ENCODE data around the gene MRPL44.
"Not testable (repeated sequence)": the region's sequence is repeated elsewhere in the genome, so short reads cannot be mapped to it uniquely, and the experiment has no call there.

The MRPL44 gene

DNA sequence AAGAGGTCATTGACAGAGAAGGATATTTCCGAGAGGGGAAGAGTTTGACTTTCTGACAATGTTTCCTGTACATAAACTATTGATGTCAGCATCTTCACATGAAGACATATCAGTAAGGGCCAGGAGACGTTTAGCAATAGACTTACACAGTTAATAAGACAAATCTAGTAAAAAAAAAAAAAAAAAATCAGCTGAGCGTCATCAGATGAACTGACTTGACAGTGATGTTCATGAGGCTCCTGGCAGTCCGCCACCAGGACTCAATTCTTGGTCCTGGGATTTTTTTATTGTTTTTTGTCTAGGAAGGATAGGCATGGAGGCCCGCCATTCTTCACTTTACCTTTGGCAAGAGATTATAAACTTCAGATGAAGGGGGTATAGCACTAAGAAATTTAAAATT lies 14.5 kb downstream of the MRPL44 start:
- no peak for FAIRE-seq

DNA sequence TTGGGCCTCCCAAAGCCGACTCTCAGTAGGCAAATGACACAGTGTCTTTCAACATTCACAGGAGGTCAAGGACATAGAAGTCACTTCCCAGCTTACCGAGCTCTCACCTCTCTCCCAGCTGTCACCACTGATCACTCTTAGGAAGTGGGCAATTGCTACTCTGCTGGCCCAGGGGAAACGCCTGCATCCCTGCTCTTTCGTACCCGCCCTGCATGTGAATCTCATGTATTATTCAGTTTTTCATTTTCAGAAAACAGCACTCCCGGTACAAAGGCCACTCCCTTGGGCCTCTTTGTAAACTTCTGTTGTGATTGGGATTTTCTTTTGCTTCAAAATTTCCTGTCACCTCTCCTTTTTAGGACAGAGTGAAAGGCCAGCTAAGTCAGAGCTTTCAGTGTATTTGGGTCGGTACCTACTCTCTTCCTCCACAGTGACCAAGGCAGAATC lies 15.4 kb downstream of the MRPL44 start:
- FAIRE-seq = no peak

DNA sequence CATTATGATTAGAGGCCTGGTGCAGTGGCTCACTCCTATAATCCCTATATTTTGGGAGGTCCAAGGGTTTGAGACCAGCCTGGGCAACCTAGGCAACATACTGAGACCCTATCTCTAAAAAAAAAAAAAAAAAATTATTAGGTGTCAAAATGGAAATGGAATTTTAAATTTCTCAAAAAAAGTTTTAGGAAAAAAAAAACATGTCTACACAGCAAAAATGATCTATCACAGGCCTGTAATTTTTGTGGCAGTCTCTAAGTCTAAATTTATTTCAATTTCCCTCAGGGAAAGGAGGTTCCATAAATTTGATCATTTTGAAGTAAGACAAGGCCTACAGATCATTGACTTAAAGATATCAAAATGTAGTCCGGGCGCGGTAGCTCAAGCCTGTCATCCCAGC lies 16.3 kb downstream of the MRPL44 start:
- FAIRE-seq = no peak

DNA sequence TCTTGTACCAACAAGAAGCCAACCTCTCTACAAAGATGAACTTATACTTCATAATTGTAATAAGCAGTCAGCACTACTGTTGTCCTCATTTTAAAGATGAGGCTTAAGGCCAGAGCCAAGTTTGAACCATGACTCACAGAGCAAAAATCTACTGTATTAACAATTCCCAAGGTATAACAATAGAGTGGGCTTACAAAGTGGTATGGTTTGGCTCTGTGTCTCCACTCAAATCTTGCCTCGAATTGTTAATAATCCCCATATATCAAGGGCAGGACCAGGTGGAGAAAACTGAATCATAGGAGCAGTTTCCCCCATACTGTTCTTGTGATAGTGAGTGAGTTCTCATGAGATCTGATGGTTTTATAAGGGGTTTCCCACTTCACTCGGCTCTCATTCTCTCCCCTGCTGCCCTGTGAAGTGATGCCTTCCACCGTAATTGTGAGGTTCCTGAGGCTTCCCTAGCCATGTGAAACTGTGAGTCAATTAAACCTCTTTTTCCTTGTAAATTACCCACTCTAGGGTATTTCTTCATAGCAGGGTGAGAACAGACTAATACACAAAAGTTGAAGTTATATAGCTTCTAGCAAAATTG lies 19.5 kb downstream of the MRPL44 start:
- FAIRE-seq = no peak

GRCh38 chr2:223978451-223978850 lies 21.2 kb downstream of the MRPL44 start:
- no peak for FAIRE-seq

DNA sequence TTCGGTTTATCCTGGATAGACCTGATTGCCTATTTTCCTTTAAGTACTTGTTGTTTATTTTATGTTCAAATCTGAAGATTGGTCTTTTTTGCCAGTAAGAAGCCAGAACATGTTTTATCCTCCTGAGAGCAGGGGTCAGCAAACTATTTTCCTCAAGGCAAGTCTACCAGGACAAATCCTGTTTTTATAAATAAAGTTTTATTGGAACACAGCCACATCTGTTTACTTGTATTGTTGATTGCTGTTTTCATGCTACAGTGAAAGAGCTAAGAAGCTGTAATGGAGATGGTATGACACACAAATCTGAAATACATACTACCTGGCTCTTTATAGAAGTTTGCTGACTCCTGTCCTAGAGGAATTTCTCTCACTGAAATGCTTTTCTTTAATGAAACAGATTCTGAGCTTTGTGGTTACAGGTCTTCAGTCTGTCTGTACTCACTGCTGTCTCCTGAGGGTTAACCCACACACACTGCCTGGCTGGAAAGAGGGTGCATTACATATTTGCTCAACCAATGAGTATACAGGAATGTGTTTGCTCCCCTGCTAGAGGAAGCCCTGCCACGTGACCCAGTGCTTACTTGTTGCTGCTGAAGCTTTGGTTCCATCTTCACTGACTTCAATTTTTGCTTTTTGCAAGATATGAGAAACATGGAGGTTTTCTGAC lies 22.6 kb downstream of the MRPL44 start:
- FAIRE-seq = no peak

GRCh38 chr2:223980397-223980735 lies 23.1 kb downstream of the MRPL44 start:
- no peak for FAIRE-seq

DNA sequence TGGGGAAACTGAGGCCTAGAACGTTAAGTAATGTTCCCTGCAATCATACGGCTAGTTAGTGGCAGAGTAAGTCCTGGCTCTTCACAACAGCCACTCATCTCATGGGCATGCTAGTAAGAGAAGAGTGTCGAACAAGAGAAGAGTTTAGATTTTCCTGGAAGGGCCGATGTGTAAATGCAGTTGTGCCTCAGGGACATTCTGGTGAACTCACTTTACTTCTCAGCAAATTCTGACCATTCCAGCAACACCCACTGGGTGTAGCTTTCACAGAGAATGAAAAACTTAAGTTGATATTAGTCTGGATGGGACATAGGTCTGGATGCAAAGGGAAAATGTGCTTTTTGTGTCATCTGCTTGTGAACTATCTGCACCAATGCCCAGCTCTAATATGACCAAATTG lies 23.5 kb downstream of the MRPL44 start:
- FAIRE-seq = no peak

GRCh38 chr2:223981241-223981640 lies 24.0 kb downstream of the MRPL44 start:
- FAIRE-seq = no peak

GRCh38 chr2:223989206-223989855 lies 32.1 kb downstream of the MRPL44 start:
- FAIRE-seq = no peak

GRCh38 chr2:223989856-223990232 lies 32.6 kb downstream of the MRPL44 start:
- FAIRE-seq = no peak

GRCh38 chr2:223991611-223992010 lies 34.3 kb downstream of the MRPL44 start:
- no peak for FAIRE-seq

GRCh38 chr2:223993634-223994232 lies 36.5 kb downstream of the MRPL44 start:
- no peak for FAIRE-seq

- no peak for FAIRE-seq
Observed at GRCh38 chr2:223994562-223995162, 37.4 kb downstream of the MRPL44 start.

- FAIRE-seq = no peak
Observed at GRCh38 chr2:223995569-223995968, 38.3 kb downstream of the MRPL44 start.

- no peak for FAIRE-seq
Observed at GRCh38 chr2:223996391-223996790, 39.1 kb downstream of the MRPL44 start.

DNA sequence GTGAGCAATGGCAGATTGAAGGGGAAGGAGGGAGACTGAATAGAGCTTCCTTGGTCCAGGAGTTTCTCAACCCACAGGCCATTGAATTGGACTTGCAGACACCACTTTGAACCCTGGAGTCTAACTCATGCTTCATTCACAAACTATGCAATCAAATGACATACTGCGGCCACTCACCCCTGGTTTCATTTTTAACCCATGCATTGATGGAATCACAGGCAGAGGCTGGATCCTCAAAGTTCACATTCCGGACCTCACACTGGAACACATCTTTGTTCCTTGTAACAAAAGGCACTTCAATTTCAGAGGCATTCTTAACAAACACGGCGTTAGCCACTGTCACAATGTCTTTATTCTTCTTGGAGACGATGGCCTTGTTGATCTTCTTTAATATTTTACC lies 40.7 kb downstream of the MRPL44 start:
- FAIRE-seq = no peak

GRCh38 chr2:223998948-223999347 lies 41.7 kb downstream of the MRPL44 start:
- no peak for FAIRE-seq

- FAIRE-seq = no peak
Observed at GRCh38 chr2:223999862-224000261, 42.6 kb downstream of the MRPL44 start.

DNA sequence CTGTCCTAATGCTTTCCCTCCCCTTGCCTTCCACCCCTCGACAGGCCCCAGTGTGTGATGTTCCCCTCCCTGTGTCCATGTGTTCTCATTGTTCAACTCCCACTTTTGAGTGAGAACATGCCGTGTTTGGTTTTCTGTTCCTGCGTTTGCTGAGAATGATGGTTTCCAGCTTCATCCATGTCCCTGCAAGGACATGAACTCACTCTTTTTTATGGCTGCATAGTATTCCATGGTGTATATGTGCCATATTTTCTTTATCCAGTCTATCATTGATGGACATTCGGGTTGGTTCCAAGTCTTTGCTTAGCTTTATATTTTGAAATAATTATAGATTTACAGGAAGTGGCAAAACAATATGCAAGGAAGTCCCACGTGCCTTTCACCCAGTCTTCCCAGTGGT lies 43.4 kb downstream of the MRPL44 start:
- not testable (repeated sequence) for FAIRE-seq

DNA sequence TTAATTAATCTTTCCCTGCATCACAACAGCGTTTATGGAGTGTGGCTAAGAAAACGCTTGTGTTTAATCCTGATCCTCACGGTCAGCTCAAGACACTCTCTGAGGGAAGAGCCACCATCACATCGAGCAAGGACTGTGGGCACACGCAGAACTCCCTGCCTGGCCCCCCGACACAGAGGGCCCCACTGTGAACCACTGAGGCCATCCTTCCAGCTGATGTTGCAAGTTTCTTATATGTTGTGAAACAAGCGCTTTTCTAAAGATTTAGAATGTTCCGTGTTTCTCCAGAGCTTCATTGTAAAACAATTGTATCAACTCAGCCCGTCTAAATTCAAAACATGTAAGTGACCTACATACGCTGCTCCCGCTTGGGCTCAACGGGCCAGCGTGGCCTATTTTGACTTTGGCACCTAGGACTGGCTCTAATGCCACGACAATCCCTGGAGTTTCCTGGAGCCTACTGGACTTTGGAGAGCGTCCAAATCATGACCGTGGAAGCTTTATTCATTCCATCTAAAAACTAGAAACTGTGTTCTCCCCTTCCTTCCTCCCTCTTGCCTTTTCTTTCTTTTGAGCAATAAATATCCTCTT lies 46.9 kb downstream of the MRPL44 start:
- FAIRE-seq = no peak

DNA sequence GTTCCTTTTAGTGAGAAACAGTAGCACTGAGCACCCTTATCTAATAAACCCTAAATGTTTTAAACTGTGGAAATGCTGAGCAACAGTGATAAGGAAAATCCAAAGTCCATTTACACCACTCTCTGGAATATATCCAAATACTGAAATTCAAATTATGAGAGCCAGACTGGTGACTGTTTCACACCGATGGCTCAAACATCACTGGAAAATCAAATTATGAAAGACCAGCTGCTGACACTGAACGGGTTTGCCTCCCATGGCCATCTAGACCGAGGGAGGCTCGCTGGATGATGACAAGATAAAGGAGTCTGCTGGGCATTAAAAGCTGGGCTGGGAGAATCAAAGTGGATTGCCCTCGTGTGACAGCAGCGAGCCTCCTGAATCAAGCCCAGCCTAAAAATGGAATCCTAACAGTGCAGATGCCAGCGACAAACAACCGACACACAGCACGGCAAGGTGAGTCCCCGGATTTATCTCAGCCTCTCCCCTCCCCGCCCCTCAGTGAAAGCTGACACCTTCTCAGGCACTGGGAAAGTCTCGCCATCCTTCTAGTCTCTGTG lies 51.5 kb downstream of the MRPL44 start:
- no peak for FAIRE-seq

Measured in colon (tissue), 2 donors.